ENCODE results near the gene FLAD1. TPM values are rescaled to one million over a fixed set of nuclear protein-coding genes. Genes with fewer than 3 reads are reported as not detected.

FLAD1 gene
- total RNA-seq, 1 donor from 2014 or later: 51.5 TPM

- H3K4me1 Mint-ChIP-seq (ENCODE audit: low read depth, unreplicated experiment): peaks cover 31% of the 10 kb centered on the region
- H3K27me3 Mint-ChIP-seq (ENCODE audit: low read depth, unreplicated experiment): no peaks in the 10 kb centered on the region
- DNase-seq (ENCODE audit: low read depth) (no peak), FAIRE-seq (no peak)
- peaks cover 44% of the 10 kb centered on the region for H3K36me3 ChIP-seq (ENCODE audit: insufficient read depth, low read length)
- no peak overlapping the region for H3K4me3 ChIP-seq (ENCODE audit: insufficient read depth, low read depth, low read length)
- H3K27me3 ChIP-seq (ENCODE audit: insufficient read depth, low read length): no peaks in the 10 kb centered on the region
- peaks cover 74% of the 10 kb centered on the region for H4K20me1 ChIP-seq (ENCODE audit: insufficient read depth, low read length)
- H3K79me2 ChIP-seq (ENCODE audit: insufficient read depth, low read length): peaks cover 74% of the 10 kb centered on the region
- H3K36me3 Mint-ChIP-seq (ENCODE audit: low read depth, unreplicated experiment): peaks cover 16% of the 10 kb centered on the region
- peaks cover 32% of the 10 kb centered on the region for H3K4me1 ChIP-seq (ENCODE audit: insufficient read depth, low read length)
- peak overlapping the region; percentile 66 for H3K4me3 Mint-ChIP-seq (ENCODE audit: unreplicated experiment)
- peak overlapping the region; percentile 26 for H3K27ac Mint-ChIP-seq (ENCODE audit: unreplicated experiment)
- H3K9ac ChIP-seq (ENCODE audit: low read length): no peak overlapping the region
- peak overlapping the region; percentile 94 for H3K4me2 ChIP-seq (ENCODE audit: low read length)
- H3K9me3 Mint-ChIP-seq (ENCODE audit: unreplicated experiment): no peaks in the 10 kb centered on the region
- no peak for TF ChIP-seq EZH2 (IDR thresholded peaks at IDR 0.05; ENCODE audit: insufficient read depth, low read length)
- no peak for TF ChIP-seq CTCF (IDR thresholded peaks at IDR 0.05; ENCODE audit: insufficient read depth, low read depth, low read length)
- no peak overlapping the region for H3K27ac ChIP-seq (ENCODE audit: low read depth, low read length)
- H2AFZ ChIP-seq (ENCODE audit: low read depth, low read length): no peak overlapping the region
- no peaks in the 10 kb centered on the region for H3K9me3 ChIP-seq (ENCODE audit: insufficient read depth, low read depth, low read length)
Measured at GRCh38 chr1:154966111-154966510, 17.0 kb upstream of the FLAD1 start.

- H3K36me3 ChIP-seq (ENCODE audit: insufficient read depth, low read length): peaks cover 44% of the 10 kb centered on the region
- no peak for FAIRE-seq
- no peaks in the 10 kb centered on the region for H3K9me3 ChIP-seq (ENCODE audit: insufficient read depth, low read depth, low read length)
- H3K9ac ChIP-seq (ENCODE audit: low read length): peak overlapping the region; percentile 91
- H3K4me3 Mint-ChIP-seq (ENCODE audit: unreplicated experiment): peak overlapping the region; percentile 93
- H3K4me1 ChIP-seq (ENCODE audit: insufficient read depth, low read length): peaks cover 41% of the 10 kb centered on the region
- TF ChIP-seq EZH2 (IDR thresholded peaks at IDR 0.05; ENCODE audit: insufficient read depth, low read length) (no peak), CTCF (IDR thresholded peaks at IDR 0.05; ENCODE audit: insufficient read depth, low read depth, low read length) (no peak)
- H2AFZ ChIP-seq (ENCODE audit: low read depth, low read length): no peak overlapping the region
- H4K20me1 ChIP-seq (ENCODE audit: insufficient read depth, low read length): peaks cover 74% of the 10 kb centered on the region
- peak overlapping the region; percentile 94 for H3K4me2 ChIP-seq (ENCODE audit: low read length)
- DNase-seq (ENCODE audit: low read depth): no peak
- H3K4me3 ChIP-seq (ENCODE audit: insufficient read depth, low read depth, low read length): no peak overlapping the region
- H3K36me3 Mint-ChIP-seq (ENCODE audit: low read depth, unreplicated experiment): peaks cover 16% of the 10 kb centered on the region
- peaks cover 38% of the 10 kb centered on the region for H3K4me1 Mint-ChIP-seq (ENCODE audit: low read depth, unreplicated experiment)
- H3K79me2 ChIP-seq (ENCODE audit: insufficient read depth, low read length): peaks cover 78% of the 10 kb centered on the region
- H3K27ac ChIP-seq (ENCODE audit: low read depth, low read length): no peak overlapping the region
- no peaks in the 10 kb centered on the region for H3K9me3 Mint-ChIP-seq (ENCODE audit: unreplicated experiment)
- H3K27me3 Mint-ChIP-seq (ENCODE audit: low read depth, unreplicated experiment): no peaks in the 10 kb centered on the region
- peak overlapping the region; percentile 11 for H3K27ac Mint-ChIP-seq (ENCODE audit: unreplicated experiment)
- H3K27me3 ChIP-seq (ENCODE audit: insufficient read depth, low read length): no peaks in the 10 kb centered on the region
Measured at GRCh38 chr1:154967331-154967950, 15.7 kb upstream of the FLAD1 start.

DNA sequence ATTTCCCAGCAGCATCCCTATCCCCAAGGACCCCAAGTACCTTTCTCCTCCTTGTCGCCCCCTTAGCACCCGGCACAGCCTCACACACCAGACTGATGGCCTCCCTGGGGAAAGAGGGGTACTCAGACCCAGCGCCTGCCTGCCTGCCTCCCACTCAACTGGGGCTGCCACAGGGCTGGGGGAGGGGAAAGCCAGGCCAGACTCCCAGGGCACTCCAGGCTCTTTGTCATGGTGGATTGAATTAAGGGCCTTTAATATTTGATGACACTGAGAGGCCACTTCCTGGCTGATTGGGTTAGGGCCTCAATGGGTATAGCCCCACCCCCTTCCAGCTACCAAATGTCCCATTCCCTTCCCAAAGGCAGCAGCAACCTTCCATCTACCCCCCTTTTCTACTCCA, 14.4 kb upstream of the FLAD1 start:
- peaks cover 46% of the 10 kb centered on the region for H3K4me1 ChIP-seq (ENCODE audit: insufficient read depth, low read length)
- H3K9me3 Mint-ChIP-seq (ENCODE audit: unreplicated experiment): no peaks in the 10 kb centered on the region
- H3K36me3 ChIP-seq (ENCODE audit: insufficient read depth, low read length): peaks cover 39% of the 10 kb centered on the region
- H4K20me1 ChIP-seq (ENCODE audit: insufficient read depth, low read length): peaks cover 67% of the 10 kb centered on the region
- H3K27ac ChIP-seq (ENCODE audit: low read depth, low read length): peak overlapping the region; percentile 21
- no peaks in the 10 kb centered on the region for H3K27me3 ChIP-seq (ENCODE audit: insufficient read depth, low read length)
- no peak overlapping the region for H2AFZ ChIP-seq (ENCODE audit: low read depth, low read length)
- no peaks in the 10 kb centered on the region for H3K9me3 ChIP-seq (ENCODE audit: insufficient read depth, low read depth, low read length)
- H3K4me3 ChIP-seq (ENCODE audit: insufficient read depth, low read depth, low read length): peak overlapping the region; percentile 77
- H3K4me2 ChIP-seq (ENCODE audit: low read length): peak overlapping the region; percentile 94
- no peaks in the 10 kb centered on the region for H3K27me3 Mint-ChIP-seq (ENCODE audit: low read depth, unreplicated experiment)
- H3K79me2 ChIP-seq (ENCODE audit: insufficient read depth, low read length): peaks cover 75% of the 10 kb centered on the region
- peaks cover 34% of the 10 kb centered on the region for H3K4me1 Mint-ChIP-seq (ENCODE audit: low read depth, unreplicated experiment)
- DNase-seq (ENCODE audit: low read depth) (no peak), FAIRE-seq (no peak)
- H3K36me3 Mint-ChIP-seq (ENCODE audit: low read depth, unreplicated experiment): peaks cover 13% of the 10 kb centered on the region
- no peak overlapping the region for H3K27ac Mint-ChIP-seq (ENCODE audit: unreplicated experiment)
- TF ChIP-seq EZH2 (IDR thresholded peaks at IDR 0.05; ENCODE audit: insufficient read depth, low read length): no peak
- no peak for TF ChIP-seq CTCF (IDR thresholded peaks at IDR 0.05; ENCODE audit: insufficient read depth, low read depth, low read length)
- H3K4me3 Mint-ChIP-seq (ENCODE audit: unreplicated experiment): peak overlapping the region; percentile 93
- peak overlapping the region; percentile 91 for H3K9ac ChIP-seq (ENCODE audit: low read length)
